Astrocyte (in vitro differentiated cells and primary cell): ENCODE measurements around the gene FAT1.

Experiments
- EZH2 ChIP-seq: IDR thresholded peaks from 2 replicates; pipeline ENCODE4 v1.6.1; 2012; ENCODE audit warnings: mild to moderate bottlenecking, low read length, inconsistent platforms; ENCODE audit not compliant: insufficient read depth
- TF ChIP-seq, protein P1 (sequence below): IDR thresholded peaks from 2 replicates; pipeline ENCODE4 v1.5.1; 2011; ENCODE audit warnings: low read depth, mild to moderate bottlenecking, inconsistent platforms, low read length, moderate library complexity; ENCODE audit not compliant: insufficient read depth

DNA sequence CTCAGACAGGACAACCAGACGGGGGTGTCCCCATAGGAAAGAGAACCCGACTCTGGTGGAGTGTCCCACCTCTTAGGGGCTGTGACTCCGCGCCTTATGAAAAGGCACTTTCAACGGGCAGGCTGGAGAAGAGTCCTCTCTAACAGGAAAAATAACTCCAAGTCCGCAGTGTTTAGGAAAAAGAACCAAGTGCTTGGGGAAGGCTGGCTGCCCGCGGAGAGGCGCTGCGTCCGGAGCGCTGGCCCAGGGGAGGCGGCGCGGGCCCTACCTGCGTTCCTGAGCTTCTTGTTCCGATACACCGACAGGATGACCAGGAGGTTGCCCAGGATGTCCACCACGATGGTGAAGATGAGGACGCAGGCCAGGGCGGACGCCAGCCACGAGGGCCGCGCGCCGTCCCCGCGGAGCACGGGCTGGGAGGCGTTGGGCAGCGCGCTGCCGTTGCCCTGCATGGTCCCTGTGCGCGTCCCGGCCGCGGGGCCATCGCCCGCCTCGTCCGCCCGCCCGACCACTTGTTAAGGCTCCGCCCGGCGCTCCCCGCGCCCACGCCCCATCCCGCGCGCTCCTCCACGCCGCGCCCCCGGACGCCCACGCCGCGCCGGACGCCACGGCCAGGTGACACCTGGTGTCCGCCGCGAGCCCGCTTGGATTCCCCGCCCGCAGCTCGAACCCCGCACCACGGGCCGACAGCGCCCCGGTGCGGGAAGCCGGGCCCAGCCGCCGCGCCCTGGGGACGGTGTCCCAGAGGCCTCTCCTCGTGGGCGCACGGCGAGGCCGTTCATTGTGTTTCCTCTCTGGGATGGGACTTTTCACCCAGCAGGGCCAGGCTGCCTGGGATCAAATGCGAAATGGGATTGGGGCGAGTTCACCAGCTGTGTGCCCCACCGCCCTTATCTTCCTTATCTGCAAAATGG is 168.5 kb downstream of the FAT1 start, which contains the start of gene MTNR1A:
- TF ChIP-seq, protein P1, sequence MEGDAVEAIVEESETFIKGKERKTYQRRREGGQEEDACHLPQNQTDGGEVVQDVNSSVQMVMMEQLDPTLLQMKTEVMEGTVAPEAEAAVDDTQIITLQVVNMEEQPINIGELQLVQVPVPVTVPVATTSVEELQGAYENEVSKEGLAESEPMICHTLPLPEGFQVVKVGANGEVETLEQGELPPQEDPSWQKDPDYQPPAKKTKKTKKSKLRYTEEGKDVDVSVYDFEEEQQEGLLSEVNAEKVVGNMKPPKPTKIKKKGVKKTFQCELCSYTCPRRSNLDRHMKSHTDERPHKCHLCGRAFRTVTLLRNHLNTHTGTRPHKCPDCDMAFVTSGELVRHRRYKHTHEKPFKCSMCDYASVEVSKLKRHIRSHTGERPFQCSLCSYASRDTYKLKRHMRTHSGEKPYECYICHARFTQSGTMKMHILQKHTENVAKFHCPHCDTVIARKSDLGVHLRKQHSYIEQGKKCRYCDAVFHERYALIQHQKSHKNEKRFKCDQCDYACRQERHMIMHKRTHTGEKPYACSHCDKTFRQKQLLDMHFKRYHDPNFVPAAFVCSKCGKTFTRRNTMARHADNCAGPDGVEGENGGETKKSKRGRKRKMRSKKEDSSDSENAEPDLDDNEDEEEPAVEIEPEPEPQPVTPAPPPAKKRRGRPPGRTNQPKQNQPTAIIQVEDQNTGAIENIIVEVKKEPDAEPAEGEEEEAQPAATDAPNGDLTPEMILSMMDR: no peak
- no peak for TF ChIP-seq EZH2
